ENCODE measurements around the gene RNASEH2A. TPM values are rescaled to one million over a fixed set of nuclear protein-coding genes. Genes with fewer than 3 reads are reported as not detected.

The RNASEH2A gene
- total RNA-seq, 4 donors from 2014 or later = 2.7 to 17.5 (median 4.0) TPM; not detected in 1

DNA sequence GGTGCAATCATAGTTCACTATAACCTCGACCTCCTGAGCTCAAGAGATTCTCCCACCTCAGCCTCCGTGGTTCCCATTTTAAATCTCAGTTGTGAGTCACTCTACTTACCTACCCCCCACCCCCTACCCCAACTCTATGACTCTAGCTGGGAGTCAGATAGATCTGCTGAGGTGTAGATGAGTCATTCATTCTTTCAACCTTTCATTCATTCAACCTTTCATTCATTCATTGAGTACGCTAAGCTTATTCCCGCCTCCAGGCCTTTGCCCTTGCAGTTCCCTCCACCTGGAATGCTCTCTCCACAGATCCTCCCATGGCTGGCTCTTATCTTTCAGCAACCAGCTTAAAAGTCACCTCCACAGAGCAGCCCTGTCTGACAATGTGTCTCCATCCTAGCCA lies 30.8 kb downstream of the RNASEH2A start:
- peaks cover 99% of the 10 kb centered on the region for H3K27me3 ChIP-seq
- H3K4me1 ChIP-seq = peaks cover 18 to 45% (median 40%) of the 10 kb centered on the region in 4 donors
- H3K4me3 ChIP-seq = no peak overlapping the region
- WGBS, 2 donors (ENCODE audit: low coverage in 1 of 2) = 51 to 65% methylated on average over 3 to 4 of the region's 4 CpGs
- intact Hi-C loops (cut with DNase I; ENCODE audit: low total_unique reads) = no loop called here
- in situ Hi-C loops (cut with MboI; ENCODE audit: low pct_ligation_motif_present in 1 of 4, low pct_unique_long_range_greater_than_20kb in 1 of 4, low sequenced_read_pairs in 3 of 4) = no loop called here
- no peak overlapping the region for H3K27ac ChIP-seq
- no peaks in the 10 kb centered on the region for H3K36me3 ChIP-seq
- TF ChIP-seq, protein P1, sequence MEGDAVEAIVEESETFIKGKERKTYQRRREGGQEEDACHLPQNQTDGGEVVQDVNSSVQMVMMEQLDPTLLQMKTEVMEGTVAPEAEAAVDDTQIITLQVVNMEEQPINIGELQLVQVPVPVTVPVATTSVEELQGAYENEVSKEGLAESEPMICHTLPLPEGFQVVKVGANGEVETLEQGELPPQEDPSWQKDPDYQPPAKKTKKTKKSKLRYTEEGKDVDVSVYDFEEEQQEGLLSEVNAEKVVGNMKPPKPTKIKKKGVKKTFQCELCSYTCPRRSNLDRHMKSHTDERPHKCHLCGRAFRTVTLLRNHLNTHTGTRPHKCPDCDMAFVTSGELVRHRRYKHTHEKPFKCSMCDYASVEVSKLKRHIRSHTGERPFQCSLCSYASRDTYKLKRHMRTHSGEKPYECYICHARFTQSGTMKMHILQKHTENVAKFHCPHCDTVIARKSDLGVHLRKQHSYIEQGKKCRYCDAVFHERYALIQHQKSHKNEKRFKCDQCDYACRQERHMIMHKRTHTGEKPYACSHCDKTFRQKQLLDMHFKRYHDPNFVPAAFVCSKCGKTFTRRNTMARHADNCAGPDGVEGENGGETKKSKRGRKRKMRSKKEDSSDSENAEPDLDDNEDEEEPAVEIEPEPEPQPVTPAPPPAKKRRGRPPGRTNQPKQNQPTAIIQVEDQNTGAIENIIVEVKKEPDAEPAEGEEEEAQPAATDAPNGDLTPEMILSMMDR (IDR thresholded peaks at IDR 0.05) = no peak
- TF ChIP-seq POLR2A (IDR thresholded peaks at IDR 0.05) = no peak
- no peak for TF ChIP-seq POLR2AphosphoS5 (IDR thresholded peaks at IDR 0.05)
- TF ChIP-seq EP300 (IDR thresholded peaks at IDR 0.05; ENCODE audit: low read depth) = no peak
- DNase-seq = no peak
- no peaks in the 10 kb centered on the region for H3K9me3 ChIP-seq

- peaks cover 99% of the 10 kb centered on the region for H3K27me3 ChIP-seq
- in situ Hi-C loops (cut with MboI; ENCODE audit: low pct_ligation_motif_present in 1 of 4, low pct_unique_long_range_greater_than_20kb in 1 of 4, low sequenced_read_pairs in 3 of 4) = no loop called here
- DNase-seq = peak; percentile 46
- peak within 1 kb of the TSS in 2 of 4 donors; percentile 28 to 46 for H3K4me3 ChIP-seq
- H3K9me3 ChIP-seq = no peaks in the 10 kb centered on the region
- H3K4me1 ChIP-seq = peaks cover 16 to 35% (median 31%) of the 10 kb centered on the region in 4 donors
- WGBS, 2 donors (ENCODE audit: low coverage in 1 of 2) = 0% methylated on average over 22 of the region's 69 CpGs; no CpG with 5 or more reads in 1 of the 2 donors
- no peak within 1 kb of the TSS for H3K27ac ChIP-seq
- TF ChIP-seq POLR2A (IDR thresholded peaks at IDR 0.05) = no peak
- TF ChIP-seq, protein P1 (IDR thresholded peaks at IDR 0.05) = peak in 3 of 5 experiments; percentile 36 to 48 (median 40)
- no peaks in the 10 kb centered on the region for H3K36me3 ChIP-seq
- intact Hi-C loops (cut with DNase I; ENCODE audit: low total_unique reads) = no loop called here
These were observed 31.9 kb downstream of the RNASEH2A start, which contains the start of gene MAST1 for GRCh38 chr19:12838182-12838885. Gene MAST1 (plus strand): TSS chr19:12838515. CDS start chr19:12838573, 58 bp downstream.

GRCh38 chr19:12838886-12839756 lies 32.7 kb downstream of the RNASEH2A start:
- WGBS, 2 donors (ENCODE audit: low coverage in 1 of 2) = 20% methylated on average over 20 of the region's 21 CpGs; no CpG with 5 or more reads in 1 of the 2 donors
- H3K27ac ChIP-seq = no peak overlapping the region
- in situ Hi-C loops (cut with MboI; ENCODE audit: low pct_ligation_motif_present in 1 of 4, low pct_unique_long_range_greater_than_20kb in 1 of 4, low sequenced_read_pairs in 3 of 4) (no loop called here), intact Hi-C loops (cut with DNase I; ENCODE audit: low total_unique reads) (no loop called here)
- no peaks in the 10 kb centered on the region for H3K9me3 ChIP-seq
- H3K27me3 ChIP-seq = peaks cover 99% of the 10 kb centered on the region
- DNase-seq = no peak
- H3K4me1 ChIP-seq = peaks cover 11 to 29% (median 24%) of the 10 kb centered on the region in 4 donors
- no peak for TF ChIP-seq POLR2AphosphoS5 (IDR thresholded peaks at IDR 0.05)
- TF ChIP-seq POLR2A (IDR thresholded peaks at IDR 0.05) = no peak
- TF ChIP-seq, protein P1 (IDR thresholded peaks at IDR 0.05) = no peak
- TF ChIP-seq EP300 (IDR thresholded peaks at IDR 0.05; ENCODE audit: low read depth) = no peak
- no peaks in the 10 kb centered on the region for H3K36me3 ChIP-seq
- peak overlapping the region in 1 of 4 donors; percentile 46 for H3K4me3 ChIP-seq
